Panc1 (cell line): Measurements from ENCODE around the gene TSHZ2. TPM values are rescaled to one million over a fixed set of nuclear protein-coding genes. Genes with fewer than 3 reads are reported as not detected.

Experiments used
- ATAC-seq: fragments of 200-7000 bp; cut with Tn5 transposase; 2 replicates; pipeline ENCODE4 v1.9.1; 2020; ENCODE audit warnings: mild to moderate bottlenecking, moderate library complexity
- BruUV-seq: library from RNA; stranded (reverse); fragments of 400-500 nt; replicated peaks from 2 replicates; lab custom pipeline; 2021; lab: Mats Ljungman, UMichigan
- CTCF ChIA-PET: fragments of 300-600 bp; sonication (Branson Sonifier 250); formaldehyde crosslinking; loops from one replicate; lab custom pipeline; 2022; ENCODE audit warnings: antibody characterized with exemption; lab: Charles Lee
- POLR2A ChIA-PET: fragments of 300-600 bp; sonication (Branson Sonifier 250); formaldehyde crosslinking; loops from one replicate; lab custom pipeline; 2022; ENCODE audit warnings: antibody characterized with exemption; lab: Charles Lee
- DNase-seq: peaks from one replicate; pipeline ENCODE4 v3.0.0-alpha.2; 2010; ENCODE audit warnings: low read depth, low spot score
- H3K27ac ChIP-seq: 2 replicates; pipeline ENCODE4 v1.5.1; 2011; ENCODE audit warnings: mild to moderate bottlenecking, low read length, inconsistent platforms
- H3K27me3 ChIP-seq: fragments of 200-500 bp; sonication (Bioruptor generic); 2 replicates; pipeline ENCODE4 v1.6.0; 2014; ENCODE audit warnings: low read length, inconsistent platforms; ENCODE audit not compliant: control insufficient read depth, insufficient read depth
- H3K36me3 ChIP-seq: fragments of 200-500 bp; sonication (Bioruptor generic); 2 replicates; pipeline ENCODE4 v1.5.1; 2014; ENCODE audit warnings: inconsistent platforms, mild to moderate bottlenecking, low read length, moderate library complexity; ENCODE audit not compliant: control insufficient read depth, insufficient read depth
- H3K4me1 ChIP-seq: 2 replicates; pipeline ENCODE4 v1.5.1; 2011; ENCODE audit warnings: inconsistent platforms, mild to moderate bottlenecking, low read length, moderate library complexity; ENCODE audit not compliant: control insufficient read depth, insufficient read depth
- H3K4me3 ChIP-seq, 2 experiments: 2 replicates each; pipeline ENCODE4 v1.5.1; 2011 to 2012; ENCODE audit warnings: low read depth in 2 of 2, low read length in 2 of 2, mild to moderate bottlenecking in 2 of 2, inconsistent platforms in 1 of 2, moderate library complexity in 1 of 2
- H3K9me3 ChIP-seq: fragments of 200-500 bp; sonication (Bioruptor generic); 2 replicates; pipeline ENCODE4 v1.5.1; 2014; ENCODE audit warnings: low read depth, mild to moderate bottlenecking, inconsistent platforms, low read length, moderate library complexity; ENCODE audit not compliant: control insufficient read depth, insufficient read depth
- POLR2AphosphoS5 ChIP-seq: IDR thresholded peaks from 2 replicates; pipeline ENCODE4 v1.6.1; 2012; ENCODE audit warnings: mild to moderate bottlenecking, low read depth, low read length, moderate library complexity
- SIN3A ChIP-seq: IDR thresholded peaks from 2 replicates; pipeline ENCODE4 v1.6.1; 2012; ENCODE audit warnings: low read depth, mild to moderate bottlenecking, low read length, moderate library complexity, borderline replicate concordance; ENCODE audit not compliant: insufficient read depth
- TCF7L2 ChIP-seq: IDR thresholded peaks from 2 replicates; pipeline ENCODE4 v1.6.1; 2011; ENCODE audit warnings: mild to moderate bottlenecking, low read depth, low read length, inconsistent platforms
- in situ Hi-C: cut with HindIII; loops from 2 replicates; pipeline ENCODE4 v1.10.0; 2016; ENCODE audit warnings: low sequenced_read_pairs, low pct_unique_long_range_greater_than_20kb
- intact Hi-C: fragments of 100-400 bp; cut with micrococcal nuclease; formaldehyde crosslinking; loops from one replicate; pipeline ENCODE4 v1.10.0; 2022; ENCODE audit not compliant: unreplicated experiment
- total RNA-seq: library from RNA; stranded (reverse); gene quantifications from one replicate; pipeline ENCODE4 v1.2.1, GENCODE V29; 2021; ENCODE audit not compliant: unreplicated experiment
- TF ChIP-seq, protein P1 (sequence below): fragments of 450-650 bp; IDR thresholded peaks from 2 replicates; pipeline ENCODE4 v1.5.1; 2017; ENCODE audit warnings: mild to moderate bottlenecking
- TF ChIP-seq, protein P2 (sequence below), 2 experiments: IDR thresholded peaks; 2 replicates each; pipeline ENCODE4 v1.6.1; 2011 to 2012; ENCODE audit warnings: low read depth in 2 of 2, control low read depth in 1 of 2, low read length in 1 of 2, mild to moderate bottlenecking in 1 of 2, moderate library complexity in 1 of 2; ENCODE audit not compliant: insufficient read depth in 1 of 2

TSHZ2 gene
- total RNA-seq, 1 experiment from 2014 or later, result 0.36 TPM

GRCh38 chr20:53174454-53174853 is 202.3 kb downstream of the TSHZ2 start:
- Histone ChIP-seq H3K9me3 (no peaks in the 10 kb centered on the region), H3K4me1 (no peaks in the 10 kb centered on the region), H3K27me3 (peaks cover 10% of the 10 kb centered on the region), H3K36me3 (no peaks in the 10 kb centered on the region; the same call in 1 of the 2 replicates), H3K27ac (no peak overlapping the region), H3K4me3 (no peak overlapping the region)
- POLR2A ChIA-PET, result interaction anchor here (0.6 kb wide), 1 partner anchor 943 kb away, joined by 9 read pairs; no protein-coding TSS in a partner anchor
- CTCF ChIA-PET, result interaction anchor here (0.6 kb wide), 1 partner anchor 861 kb away, joined by 5 read pairs; no protein-coding TSS in a partner anchor
- intact Hi-C loops (no loop called here), in situ Hi-C loops (no loop called here)
- no peak for ATAC-seq
- no peak for DNase-seq
- TF ChIP-seq, protein P1, sequence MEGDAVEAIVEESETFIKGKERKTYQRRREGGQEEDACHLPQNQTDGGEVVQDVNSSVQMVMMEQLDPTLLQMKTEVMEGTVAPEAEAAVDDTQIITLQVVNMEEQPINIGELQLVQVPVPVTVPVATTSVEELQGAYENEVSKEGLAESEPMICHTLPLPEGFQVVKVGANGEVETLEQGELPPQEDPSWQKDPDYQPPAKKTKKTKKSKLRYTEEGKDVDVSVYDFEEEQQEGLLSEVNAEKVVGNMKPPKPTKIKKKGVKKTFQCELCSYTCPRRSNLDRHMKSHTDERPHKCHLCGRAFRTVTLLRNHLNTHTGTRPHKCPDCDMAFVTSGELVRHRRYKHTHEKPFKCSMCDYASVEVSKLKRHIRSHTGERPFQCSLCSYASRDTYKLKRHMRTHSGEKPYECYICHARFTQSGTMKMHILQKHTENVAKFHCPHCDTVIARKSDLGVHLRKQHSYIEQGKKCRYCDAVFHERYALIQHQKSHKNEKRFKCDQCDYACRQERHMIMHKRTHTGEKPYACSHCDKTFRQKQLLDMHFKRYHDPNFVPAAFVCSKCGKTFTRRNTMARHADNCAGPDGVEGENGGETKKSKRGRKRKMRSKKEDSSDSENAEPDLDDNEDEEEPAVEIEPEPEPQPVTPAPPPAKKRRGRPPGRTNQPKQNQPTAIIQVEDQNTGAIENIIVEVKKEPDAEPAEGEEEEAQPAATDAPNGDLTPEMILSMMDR, result no peak
- TF ChIP-seq, protein P2, sequence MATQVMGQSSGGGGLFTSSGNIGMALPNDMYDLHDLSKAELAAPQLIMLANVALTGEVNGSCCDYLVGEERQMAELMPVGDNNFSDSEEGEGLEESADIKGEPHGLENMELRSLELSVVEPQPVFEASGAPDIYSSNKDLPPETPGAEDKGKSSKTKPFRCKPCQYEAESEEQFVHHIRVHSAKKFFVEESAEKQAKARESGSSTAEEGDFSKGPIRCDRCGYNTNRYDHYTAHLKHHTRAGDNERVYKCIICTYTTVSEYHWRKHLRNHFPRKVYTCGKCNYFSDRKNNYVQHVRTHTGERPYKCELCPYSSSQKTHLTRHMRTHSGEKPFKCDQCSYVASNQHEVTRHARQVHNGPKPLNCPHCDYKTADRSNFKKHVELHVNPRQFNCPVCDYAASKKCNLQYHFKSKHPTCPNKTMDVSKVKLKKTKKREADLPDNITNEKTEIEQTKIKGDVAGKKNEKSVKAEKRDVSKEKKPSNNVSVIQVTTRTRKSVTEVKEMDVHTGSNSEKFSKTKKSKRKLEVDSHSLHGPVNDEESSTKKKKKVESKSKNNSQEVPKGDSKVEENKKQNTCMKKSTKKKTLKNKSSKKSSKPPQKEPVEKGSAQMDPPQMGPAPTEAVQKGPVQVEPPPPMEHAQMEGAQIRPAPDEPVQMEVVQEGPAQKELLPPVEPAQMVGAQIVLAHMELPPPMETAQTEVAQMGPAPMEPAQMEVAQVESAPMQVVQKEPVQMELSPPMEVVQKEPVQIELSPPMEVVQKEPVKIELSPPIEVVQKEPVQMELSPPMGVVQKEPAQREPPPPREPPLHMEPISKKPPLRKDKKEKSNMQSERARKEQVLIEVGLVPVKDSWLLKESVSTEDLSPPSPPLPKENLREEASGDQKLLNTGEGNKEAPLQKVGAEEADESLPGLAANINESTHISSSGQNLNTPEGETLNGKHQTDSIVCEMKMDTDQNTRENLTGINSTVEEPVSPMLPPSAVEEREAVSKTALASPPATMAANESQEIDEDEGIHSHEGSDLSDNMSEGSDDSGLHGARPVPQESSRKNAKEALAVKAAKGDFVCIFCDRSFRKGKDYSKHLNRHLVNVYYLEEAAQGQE (IDR thresholded peaks at IDR 0.05; ENCODE audit: insufficient read depth in 1 of 2, low read depth in 2 of 2, low read length in 1 of 2), result no peak
- TF ChIP-seq SIN3A (no peak), POLR2AphosphoS5 (no peak), TCF7L2 (no peak)
- BruUV-seq, result no TSS peak

- no peaks in the 10 kb centered on the region for H3K4me1 ChIP-seq
- TF ChIP-seq POLR2AphosphoS5 (no peak), TCF7L2 (no peak), SIN3A (no peak)
- TF ChIP-seq, protein P2 (IDR thresholded peaks at IDR 0.05; ENCODE audit: insufficient read depth in 1 of 2, low read depth in 2 of 2, low read length in 1 of 2), result no peak
- TF ChIP-seq, protein P1, result no peak
- H3K4me3 ChIP-seq, result no peak overlapping the region
- ATAC-seq (no peak), DNase-seq (no peak)
- POLR2A ChIA-PET, result interaction anchor here (0.6 kb wide), 1 partner anchor 944 kb away, joined by 9 read pairs; no protein-coding TSS in a partner anchor
- no peaks in the 10 kb centered on the region; the same call in 1 of the 2 replicates for H3K36me3 ChIP-seq
- in situ Hi-C loops (no loop called here), intact Hi-C loops (no loop called here)
- BruUV-seq, result no TSS peak
- H3K27ac ChIP-seq, result no peak overlapping the region
- no peaks in the 10 kb centered on the region for H3K9me3 ChIP-seq
- CTCF ChIA-PET, result interaction anchor here (0.6 kb wide), 1 partner anchor 862 kb away, joined by 5 read pairs; no protein-coding TSS in a partner anchor
- peaks cover 10% of the 10 kb centered on the region for H3K27me3 ChIP-seq
Measured at GRCh38 chr20:53175135-53175780, 203.1 kb downstream of the TSHZ2 start.
